GM23338 (cell line): ENCODE measurements around the gene C4A. TPM values are rescaled to one million over a fixed set of nuclear protein-coding genes. Genes with fewer than 3 reads are reported as not detected.

Experiments
- ATAC-seq: fragments of 200-7000 bp; cut with Tn5 transposase; 3 replicates; pipeline ENCODE4 v1.9.1; 2020
- DNase-seq: peaks from one replicate; pipeline ENCODE4 v3.0.0-alpha.2; 2015; ENCODE audit warnings: low spot score
- H2AFZ ChIP-seq: fragments of 200-600 bp; sonication (generic); 2 replicates; pipeline ENCODE4 v1.8.0; 2016; ENCODE audit warnings: antibody characterized with exemption, mild to moderate bottlenecking, moderate library complexity
- H3F3A ChIP-seq: fragments of 200-600 bp; sonication (generic); replicated peaks from 2 replicates; pipeline ENCODE4 v1.8.0; 2017; ENCODE audit warnings: antibody characterized with exemption, mixed run types, low read depth
- H3K27ac ChIP-seq: fragments of 200-600 bp; sonication (generic); 2 replicates; pipeline ENCODE4 v1.6.1; 2016; ENCODE audit warnings: low read depth
- H3K27me3 ChIP-seq: fragments of 200-600 bp; sonication (generic); 2 replicates; pipeline ENCODE4 v1.8.0; 2016; ENCODE audit warnings: mild to moderate bottlenecking, mixed run types, moderate library complexity; ENCODE audit not compliant: insufficient read depth
- H3K36me3 ChIP-seq: fragments of 200-600 bp; sonication (generic); 2 replicates; pipeline ENCODE4 v1.8.0; 2016; ENCODE audit warnings: mild to moderate bottlenecking; ENCODE audit not compliant: insufficient read depth
- H3K4me1 ChIP-seq: fragments of 200-600 bp; sonication (generic); 2 replicates; pipeline ENCODE4 v1.8.0; 2016; ENCODE audit warnings: mild to moderate bottlenecking, moderate library complexity; ENCODE audit not compliant: insufficient read depth
- H3K4me2 ChIP-seq: fragments of 200-600 bp; sonication (generic); 2 replicates; pipeline ENCODE4 v1.7.1; 2017; ENCODE audit warnings: mixed run types
- H3K4me3 ChIP-seq: fragments of 200-600 bp; sonication (generic); 2 replicates; pipeline ENCODE4 v1.6.1; 2016; ENCODE audit warnings: mixed run types
- H3K79me2 ChIP-seq: fragments of 200-600 bp; sonication (generic); replicated peaks from 2 replicates; pipeline ENCODE4 v1.8.0; 2017; ENCODE audit warnings: mild to moderate bottlenecking; ENCODE audit not compliant: insufficient read depth
- H3K9me2 ChIP-seq: fragments of 200-600 bp; sonication (generic); 2 replicates; pipeline ENCODE4 v1.8.0; 2017; ENCODE audit not compliant: insufficient read depth
- H4K20me1 ChIP-seq: fragments of 200-600 bp; sonication (generic); replicated peaks from 2 replicates; pipeline ENCODE4 v1.8.0; 2017; ENCODE audit warnings: mild to moderate bottlenecking; ENCODE audit not compliant: insufficient read depth
- H3K27ac Mint-ChIP-seq: 2 replicates; pipeline ENCODE4 v1.8.0; 2020; ENCODE audit warnings: inconsistent platforms, mild to moderate bottlenecking, moderate library complexity, mixed read lengths
- H3K27me3 Mint-ChIP-seq: 3 replicates; pipeline ENCODE4 v1.8.0; 2022; ENCODE audit warnings: low read depth, mild to moderate bottlenecking, moderate library complexity, mixed read lengths, inconsistent platforms; ENCODE audit not compliant: insufficient read depth, poor library complexity
- H3K36me3 Mint-ChIP-seq: 3 replicates; pipeline ENCODE4 v1.8.0; 2021; ENCODE audit warnings: low read depth, mild to moderate bottlenecking, inconsistent platforms, moderate library complexity, mixed read lengths
- H3K4me1 Mint-ChIP-seq: 3 replicates; pipeline ENCODE4 v1.8.0; 2020; ENCODE audit warnings: mild to moderate bottlenecking, inconsistent platforms, mixed read lengths
- H3K4me3 Mint-ChIP-seq: 3 replicates; pipeline ENCODE4 v1.8.0; 2021; ENCODE audit warnings: moderate library complexity, mild to moderate bottlenecking, inconsistent platforms, mixed read lengths
- H3K9me3 Mint-ChIP-seq: 3 replicates; pipeline ENCODE4 v1.8.0; 2020; ENCODE audit warnings: moderate library complexity, mild to moderate bottlenecking, inconsistent platforms, mixed read lengths
- CREB1 ChIP-seq: fragments of 250-450 bp; sonication (Bioruptor Pico); IDR thresholded peaks from 2 replicates; pipeline ENCODE4 v1.5.0; 2020; ENCODE audit warnings: low read depth, mild to moderate bottlenecking, moderate library complexity
- CTCF ChIP-seq, 2 experiments: fragments of 200-600 bp in 1 of 2; sonication (generic) in 1 of 2; conservative IDR thresholded peaks; 2 replicates each; pipeline versions ENCODE4 v1.5.1 to v1.6.1; 2016 to 2017; ENCODE audit warnings: antibody characterized with exemption in 2 of 2, low read depth in 2 of 2, mild to moderate bottlenecking in 2 of 2, moderate library complexity in 1 of 2
- ETS1 ChIP-seq: IDR thresholded peaks from 2 replicates; pipeline ENCODE4 v1.6.1; 2016; ENCODE audit warnings: antibody characterized with exemption
- EZH2phosphoT487 ChIP-seq: fragments of 200-600 bp; sonication (generic); IDR thresholded peaks from one replicate; pipeline ENCODE4 v1.8.1; 2018; ENCODE audit warnings: antibody characterized with exemption; ENCODE audit not compliant: unreplicated experiment
- JUNB ChIP-seq: IDR thresholded peaks from one replicate; pipeline ENCODE4 v1.6.1; 2016; ENCODE audit warnings: antibody characterized with exemption; ENCODE audit not compliant: unreplicated experiment
- NANOG ChIP-seq: IDR thresholded peaks from 2 replicates; pipeline ENCODE4 v1.6.1; 2016; ENCODE audit warnings: antibody characterized with exemption, borderline replicate concordance
- POLR2AphosphoS5 ChIP-seq: IDR thresholded peaks from 2 replicates; pipeline ENCODE4 v1.6.1; 2016; ENCODE audit warnings: antibody characterized with exemption, low read depth
- REST ChIP-seq: IDR thresholded peaks from one replicate; pipeline ENCODE4 v1.6.1; 2018; ENCODE audit warnings: antibody characterized with exemption; ENCODE audit not compliant: unreplicated experiment
- STAT1 ChIP-seq: IDR thresholded peaks from one replicate; pipeline ENCODE4 v1.6.1; 2016; ENCODE audit warnings: antibody characterized with exemption; ENCODE audit not compliant: unreplicated experiment
- ZNF114 ChIP-seq: fragments of 250-450 bp; sonication (Bioruptor Pico); IDR thresholded peaks from 2 replicates; pipeline ENCODE4 v1.5.0; 2020; ENCODE audit warnings: mild to moderate bottlenecking, moderate library complexity
- polyA plus RNA-seq: library from polyadenylated mRNA; unstranded; fragments of >200 nt; fragmentation: Nextera tagmentation; extraction: Ambion mirVana; gene quantifications from 2 replicates; pipeline ENCODE4 v1.2.1, GENCODE V29; 2016
- total RNA-seq: library from RNA; depleted of rRNA; stranded (reverse); fragments of >200 nt; shearing (Covaris generic); gene quantifications from 2 replicates; pipeline ENCODE4 v1.2.3, GENCODE V29; 2014

C4A gene
- total and polyA plus RNA-seq, 2 experiments from 2014 or later, result 0.48 to 0.97 TPM

- no peak for TF ChIP-seq CTCF (conservative IDR thresholded peaks at IDR 0.05; ENCODE audit: low read depth in 2 of 2)
- no peak for TF ChIP-seq EZH2phosphoT487
- no peak for TF ChIP-seq JUNB
Observed at GRCh38 chr6:31963921-31964320, 17.9 kb upstream of the C4A start (continued).

- TF ChIP-seq POLR2AphosphoS5, result no peak
- TF ChIP-seq STAT1, result no peak
- no peak for TF ChIP-seq EZH2phosphoT487
- TF ChIP-seq ZNF114 (CRISPR knock-in tag), result no peak
- no peaks in the 10 kb centered on the region for H3K9me3 Mint-ChIP-seq
- Histone ChIP-seq H4K20me1 (no peaks in the 10 kb centered on the region; the same call in 1 of the 2 replicates), H3K27me3 (no peaks in the 10 kb centered on the region), H2AFZ (no peak overlapping the region), H3K9me2 (no peaks in the 10 kb centered on the region), H3F3A (no peaks in the 10 kb centered on the region), H3K4me1 (no peaks in the 10 kb centered on the region), H3K27ac (no peak overlapping the region), H3K79me2 (no peaks in the 10 kb centered on the region), H3K4me3 (no peak overlapping the region), H3K36me3 (peaks cover 14% of the 10 kb centered on the region), H3K4me2 (no peak overlapping the region)
- H3K36me3 Mint-ChIP-seq, result peaks cover 85% of the 10 kb centered on the region
- H3K4me3 Mint-ChIP-seq, result no peak overlapping the region
- no peak overlapping the region for H3K27ac Mint-ChIP-seq
- H3K27me3 Mint-ChIP-seq, result peaks cover 12% of the 10 kb centered on the region
- DNase-seq, result no peak
- H3K4me1 Mint-ChIP-seq, result no peaks in the 10 kb centered on the region
- ATAC-seq, result no peak
Observed at GRCh38 chr6:31965700-31966099, 16.2 kb upstream of the C4A start.

- H2AFZ ChIP-seq, result no peak overlapping the region
- ATAC-seq, result no peak
- no peak overlapping the region for H3K4me2 ChIP-seq
- Mint-ChIP-seq H3K4me1 (no peaks in the 10 kb centered on the region), H3K4me3 (no peak overlapping the region), H3K27ac (no peak overlapping the region), H3K27me3 (peaks cover 14% of the 10 kb centered on the region), H3K9me3 (no peaks in the 10 kb centered on the region), H3K36me3 (peaks cover 77% of the 10 kb centered on the region)
- DNase-seq, result no peak
- no peaks in the 10 kb centered on the region; the same call in 1 of the 2 replicates for H4K20me1 ChIP-seq
- H3K4me1 ChIP-seq, result no peaks in the 10 kb centered on the region
- H3K4me3 ChIP-seq, result no peak overlapping the region
- H3K79me2 ChIP-seq, result peaks cover 5% of the 10 kb centered on the region; the same call in 1 of the 2 replicates
- H3K9me2 ChIP-seq, result no peaks in the 10 kb centered on the region
- H3F3A ChIP-seq, result no peaks in the 10 kb centered on the region
- H3K27ac ChIP-seq, result no peak overlapping the region
- peaks cover 14% of the 10 kb centered on the region for H3K36me3 ChIP-seq
- H3K27me3 ChIP-seq, result no peaks in the 10 kb centered on the region
- TF ChIP-seq ZNF114 (CRISPR knock-in tag) (no peak), REST (no peak), ETS1 (no peak), NANOG (no peak), CREB1 (CRISPR knock-in tag) (no peak), POLR2AphosphoS5 (no peak), JUNB (no peak), CTCF (conservative IDR thresholded peaks at IDR 0.05; ENCODE audit: low read depth in 2 of 2) (no peak)
Observed at GRCh38 chr6:31966506-31966905, 15.4 kb upstream of the C4A start.
